SK-N-SH (cell line): Measurements from ENCODE around the gene LPCAT3.

Experiments
- EP300 ChIP-seq, 2 experiments: IDR thresholded peaks; 2 replicates each; pipeline versions ENCODE4 v1.4.0 to v1.6.1; 2012; ENCODE audit warnings: borderline replicate concordance in 1 of 2, low read depth in 1 of 2, low read length in 1 of 2
- JUND ChIP-seq: IDR thresholded peaks from 2 replicates; pipeline ENCODE4 v1.4.0; 2012
- POLR2AphosphoS5 ChIP-seq: IDR thresholded peaks from 2 replicates; pipeline ENCODE4 v1.6.1; 2012; ENCODE audit warnings: low read depth, low read length
- RCOR1 ChIP-seq: fragments of 150-350 bp; IDR thresholded peaks from 2 replicates; pipeline ENCODE4 v1.6.1; 2017; ENCODE audit warnings: antibody characterized with exemption, low read length
- RFX5 ChIP-seq: IDR thresholded peaks from 2 replicates; pipeline ENCODE4 v1.6.1; 2012; ENCODE audit warnings: mild to moderate bottlenecking, improper control_type of control experiment, low read length
- TCF12 ChIP-seq: IDR thresholded peaks from 2 replicates; pipeline ENCODE4 v1.4.0; 2012
- TF ChIP-seq, protein P1 (sequence below): IDR thresholded peaks from 2 replicates; pipeline ENCODE4 v1.6.1; 2012; ENCODE audit warnings: mild to moderate bottlenecking, low read depth, low read length, moderate library complexity
- TF ChIP-seq, protein P2 (sequence below): fragments of 200-600 bp; sonication (generic); IDR thresholded peaks from 2 replicates; pipeline ENCODE4 v1.6.1; 2017; ENCODE audit warnings: antibody characterized with exemption, mild to moderate bottlenecking, moderate library complexity

DNA sequence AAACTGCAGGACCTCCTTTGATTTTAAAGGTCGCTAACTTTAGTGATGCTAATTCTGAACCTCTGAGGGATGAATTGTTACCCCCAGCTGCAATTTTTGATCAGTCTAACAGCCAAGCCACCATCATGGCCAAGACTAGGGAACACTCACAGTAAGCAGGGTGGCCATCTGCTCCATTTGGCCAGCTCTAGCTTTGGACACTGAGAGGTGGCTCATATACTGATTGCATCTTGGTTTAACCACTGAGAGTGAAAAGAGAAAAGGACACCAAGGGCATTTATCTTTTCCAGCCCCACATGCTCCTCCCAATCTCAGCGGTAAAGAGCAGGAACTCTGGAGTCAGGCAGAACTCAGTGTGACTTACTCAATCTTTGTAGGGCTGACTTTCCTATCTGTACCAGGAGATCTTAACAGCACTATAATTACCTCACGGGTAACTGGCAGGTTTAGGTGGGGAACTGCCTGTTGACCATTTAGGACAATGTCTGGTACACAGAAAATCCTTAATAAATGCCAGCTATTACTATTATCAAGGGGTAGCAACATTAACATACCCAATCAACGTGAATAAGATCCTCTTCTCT, 6.2 kb downstream of the LPCAT3 start:
- TF ChIP-seq, protein P1, sequence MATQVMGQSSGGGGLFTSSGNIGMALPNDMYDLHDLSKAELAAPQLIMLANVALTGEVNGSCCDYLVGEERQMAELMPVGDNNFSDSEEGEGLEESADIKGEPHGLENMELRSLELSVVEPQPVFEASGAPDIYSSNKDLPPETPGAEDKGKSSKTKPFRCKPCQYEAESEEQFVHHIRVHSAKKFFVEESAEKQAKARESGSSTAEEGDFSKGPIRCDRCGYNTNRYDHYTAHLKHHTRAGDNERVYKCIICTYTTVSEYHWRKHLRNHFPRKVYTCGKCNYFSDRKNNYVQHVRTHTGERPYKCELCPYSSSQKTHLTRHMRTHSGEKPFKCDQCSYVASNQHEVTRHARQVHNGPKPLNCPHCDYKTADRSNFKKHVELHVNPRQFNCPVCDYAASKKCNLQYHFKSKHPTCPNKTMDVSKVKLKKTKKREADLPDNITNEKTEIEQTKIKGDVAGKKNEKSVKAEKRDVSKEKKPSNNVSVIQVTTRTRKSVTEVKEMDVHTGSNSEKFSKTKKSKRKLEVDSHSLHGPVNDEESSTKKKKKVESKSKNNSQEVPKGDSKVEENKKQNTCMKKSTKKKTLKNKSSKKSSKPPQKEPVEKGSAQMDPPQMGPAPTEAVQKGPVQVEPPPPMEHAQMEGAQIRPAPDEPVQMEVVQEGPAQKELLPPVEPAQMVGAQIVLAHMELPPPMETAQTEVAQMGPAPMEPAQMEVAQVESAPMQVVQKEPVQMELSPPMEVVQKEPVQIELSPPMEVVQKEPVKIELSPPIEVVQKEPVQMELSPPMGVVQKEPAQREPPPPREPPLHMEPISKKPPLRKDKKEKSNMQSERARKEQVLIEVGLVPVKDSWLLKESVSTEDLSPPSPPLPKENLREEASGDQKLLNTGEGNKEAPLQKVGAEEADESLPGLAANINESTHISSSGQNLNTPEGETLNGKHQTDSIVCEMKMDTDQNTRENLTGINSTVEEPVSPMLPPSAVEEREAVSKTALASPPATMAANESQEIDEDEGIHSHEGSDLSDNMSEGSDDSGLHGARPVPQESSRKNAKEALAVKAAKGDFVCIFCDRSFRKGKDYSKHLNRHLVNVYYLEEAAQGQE, result no peak
- TF ChIP-seq TCF12 (no peak), JUND (no peak), POLR2AphosphoS5 (no peak), RCOR1 (no peak), EP300 (IDR thresholded peaks at IDR 0.05; ENCODE audit: borderline replicate concordance in 1 of 2, low read depth in 1 of 2, low read length in 1 of 2) (no peak), RFX5 (no peak)
- TF ChIP-seq, protein P2, sequence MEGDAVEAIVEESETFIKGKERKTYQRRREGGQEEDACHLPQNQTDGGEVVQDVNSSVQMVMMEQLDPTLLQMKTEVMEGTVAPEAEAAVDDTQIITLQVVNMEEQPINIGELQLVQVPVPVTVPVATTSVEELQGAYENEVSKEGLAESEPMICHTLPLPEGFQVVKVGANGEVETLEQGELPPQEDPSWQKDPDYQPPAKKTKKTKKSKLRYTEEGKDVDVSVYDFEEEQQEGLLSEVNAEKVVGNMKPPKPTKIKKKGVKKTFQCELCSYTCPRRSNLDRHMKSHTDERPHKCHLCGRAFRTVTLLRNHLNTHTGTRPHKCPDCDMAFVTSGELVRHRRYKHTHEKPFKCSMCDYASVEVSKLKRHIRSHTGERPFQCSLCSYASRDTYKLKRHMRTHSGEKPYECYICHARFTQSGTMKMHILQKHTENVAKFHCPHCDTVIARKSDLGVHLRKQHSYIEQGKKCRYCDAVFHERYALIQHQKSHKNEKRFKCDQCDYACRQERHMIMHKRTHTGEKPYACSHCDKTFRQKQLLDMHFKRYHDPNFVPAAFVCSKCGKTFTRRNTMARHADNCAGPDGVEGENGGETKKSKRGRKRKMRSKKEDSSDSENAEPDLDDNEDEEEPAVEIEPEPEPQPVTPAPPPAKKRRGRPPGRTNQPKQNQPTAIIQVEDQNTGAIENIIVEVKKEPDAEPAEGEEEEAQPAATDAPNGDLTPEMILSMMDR, result no peak
